ENCODE data around the gene OR2F2. TPM values are rescaled to one million over a fixed set of nuclear protein-coding genes. Genes with fewer than 3 reads are reported as not detected.

The OR2F2 gene
- total RNA-seq, 2 donors from 2014 or later, result not detected

DNA sequence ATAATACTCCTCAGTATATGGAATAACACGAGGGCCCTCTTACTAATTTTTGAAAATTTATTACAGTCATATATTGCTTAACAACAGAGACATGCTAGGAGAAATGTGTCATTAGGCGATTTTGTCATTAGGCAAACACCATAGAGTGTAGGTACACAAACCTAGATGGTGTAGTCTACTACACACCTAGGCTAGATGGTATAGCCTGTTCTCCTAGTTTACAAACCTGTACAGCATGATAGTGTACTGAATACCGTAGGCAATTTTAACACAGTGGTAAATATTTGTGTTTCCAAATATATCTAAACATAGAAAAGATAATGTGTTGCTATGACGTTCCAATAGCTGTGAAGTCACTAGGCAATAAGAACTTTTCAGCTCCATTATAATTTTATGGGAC is 32.4 kb downstream of the OR2F2 start:
- intact Hi-C loops (cut with DNase I), result no loop called here
- DNase-seq, result no peak
- ATAC-seq, result no peak

DNA sequence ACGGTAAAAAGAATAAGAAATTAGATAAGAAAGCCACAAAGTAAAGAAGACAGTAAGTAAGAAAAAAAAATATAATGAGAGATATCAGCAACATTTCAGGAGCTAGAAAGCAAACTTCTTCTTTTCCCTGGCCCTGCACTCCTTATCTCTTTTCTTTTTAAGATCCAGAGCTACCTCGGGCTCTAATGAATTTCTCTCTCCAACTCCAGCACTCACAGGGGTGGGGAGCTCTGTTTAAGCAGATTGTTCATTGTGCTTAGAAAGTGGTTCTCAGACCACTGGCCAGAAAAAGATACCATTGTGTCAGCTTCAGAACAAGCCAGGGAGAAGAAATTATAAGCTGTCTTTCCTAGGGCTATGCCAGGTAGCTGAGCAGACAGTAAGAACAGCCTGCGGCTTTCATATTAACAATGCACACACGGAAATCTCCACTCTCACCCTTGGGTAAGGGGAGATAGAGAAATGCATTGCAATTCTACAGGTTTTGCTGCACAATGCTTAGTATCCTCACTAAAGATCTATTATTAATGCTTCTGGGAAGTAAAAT is 38.9 kb downstream of the OR2F2 start:
- ATAC-seq, result no peak
- intact Hi-C loops (cut with DNase I), result no loop called here
- no peak for DNase-seq

DNA sequence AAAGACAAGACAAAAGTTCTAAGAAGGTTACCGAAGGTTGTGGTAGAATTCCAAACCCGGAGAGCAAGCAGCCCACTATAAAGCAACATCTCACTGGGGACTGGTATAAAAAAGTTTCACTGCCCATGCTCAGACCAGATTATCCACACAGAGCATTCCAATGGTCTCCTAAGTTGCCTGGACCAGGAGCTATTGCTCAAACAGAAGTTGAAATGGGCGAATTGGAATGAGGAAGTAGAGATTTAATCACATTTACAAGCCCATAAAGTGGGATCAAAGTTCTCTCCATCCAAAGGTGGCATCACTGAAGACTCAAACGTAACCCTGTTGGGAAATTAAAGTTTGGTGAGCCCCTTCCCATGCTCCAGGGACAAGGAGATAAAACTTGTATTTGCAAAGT is 39.4 kb downstream of the OR2F2 start:
- DNase-seq (no peak), ATAC-seq (no peak)
- intact Hi-C loops (cut with DNase I), result no loop called here

DNA sequence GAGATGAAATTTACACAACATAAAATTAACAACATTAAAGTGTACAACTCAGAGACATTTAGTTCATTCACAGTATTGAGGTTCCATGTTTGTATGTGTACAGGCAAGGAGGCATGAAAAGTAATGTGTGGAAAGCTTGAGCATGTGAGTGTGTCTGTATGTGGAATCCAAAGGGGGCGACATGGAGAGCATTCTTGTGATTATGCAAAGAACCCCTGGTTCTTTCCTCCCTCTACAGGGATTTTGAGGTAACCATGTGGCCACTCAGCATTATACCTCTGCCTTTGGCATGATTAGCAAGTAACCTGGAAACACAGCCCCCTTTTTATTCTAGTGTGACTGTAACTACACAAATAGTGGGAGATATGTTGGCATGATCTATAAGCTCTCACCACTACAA is 40.6 kb downstream of the OR2F2 start:
- intact Hi-C loops (cut with DNase I), result no loop called here
- DNase-seq, result no peak
- ATAC-seq, result no peak

DNA sequence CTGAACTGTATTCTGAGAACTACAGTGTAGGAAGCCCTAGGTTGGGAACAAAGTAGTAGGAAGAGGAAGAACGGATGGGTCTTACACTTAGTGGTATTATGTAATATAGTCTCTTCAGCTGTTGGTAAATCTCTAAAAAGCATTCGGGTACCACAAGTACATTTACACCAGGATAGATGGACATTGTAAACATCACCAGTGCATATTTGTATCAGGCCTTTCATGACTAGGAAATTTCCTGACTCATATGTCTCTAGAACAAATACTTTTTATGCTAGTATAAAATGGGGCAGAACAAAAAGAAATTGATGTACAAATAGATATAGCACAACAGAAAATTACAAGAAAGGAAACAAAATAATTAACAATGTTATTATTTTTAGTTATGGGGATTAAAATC is 43.6 kb downstream of the OR2F2 start:
- no peak for ATAC-seq
- intact Hi-C loops (cut with DNase I), result no loop called here

DNA sequence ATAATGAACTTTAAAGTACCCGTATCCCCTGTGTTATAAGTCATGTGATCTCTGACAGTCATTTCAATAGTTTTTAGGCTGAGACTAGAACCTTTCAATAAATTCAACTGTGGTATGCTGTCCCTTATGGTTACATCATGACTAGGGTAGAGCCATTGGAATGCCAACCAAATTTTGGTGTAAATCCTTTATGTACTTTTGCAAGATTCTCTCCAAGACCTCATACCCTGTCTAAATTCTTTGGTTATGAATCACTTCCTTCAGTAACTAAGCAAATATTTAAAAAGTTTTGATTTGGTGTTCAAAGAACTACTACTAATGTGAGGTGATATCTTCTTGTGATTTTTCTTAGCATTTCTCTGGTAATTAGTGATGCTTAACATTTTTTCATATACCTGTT is 44.3 kb downstream of the OR2F2 start:
- DNase-seq, result no peak
- ATAC-seq, result no peak
- intact Hi-C loops (cut with DNase I), result no loop called here

More for the DNA sequence above, 43.6 kb downstream of the OR2F2 start:
- DNase-seq, result no peak

DNA sequence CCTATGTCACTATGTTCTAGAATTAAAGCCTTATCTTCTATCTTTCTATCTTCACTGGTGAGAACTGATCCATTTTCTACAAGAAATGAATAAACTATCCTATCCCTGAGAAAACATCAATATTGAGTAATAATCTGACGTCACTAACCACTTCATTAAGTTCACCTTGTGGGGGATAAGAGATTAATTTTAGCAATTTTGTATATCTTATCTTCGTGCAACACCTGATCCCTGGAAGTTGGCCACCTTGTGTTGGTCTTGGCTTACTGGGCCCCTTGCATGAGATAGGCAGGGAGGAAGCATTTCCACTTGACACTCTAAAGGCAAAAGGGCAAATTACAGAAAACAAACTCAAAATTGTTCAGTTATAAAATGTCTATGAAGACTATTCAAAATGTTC is 45.0 kb downstream of the OR2F2 start:
- intact Hi-C loops (cut with DNase I), result no loop called here
- ATAC-seq (peak in 1 of 2 donors; percentile 69), DNase-seq (no peak)

DNA sequence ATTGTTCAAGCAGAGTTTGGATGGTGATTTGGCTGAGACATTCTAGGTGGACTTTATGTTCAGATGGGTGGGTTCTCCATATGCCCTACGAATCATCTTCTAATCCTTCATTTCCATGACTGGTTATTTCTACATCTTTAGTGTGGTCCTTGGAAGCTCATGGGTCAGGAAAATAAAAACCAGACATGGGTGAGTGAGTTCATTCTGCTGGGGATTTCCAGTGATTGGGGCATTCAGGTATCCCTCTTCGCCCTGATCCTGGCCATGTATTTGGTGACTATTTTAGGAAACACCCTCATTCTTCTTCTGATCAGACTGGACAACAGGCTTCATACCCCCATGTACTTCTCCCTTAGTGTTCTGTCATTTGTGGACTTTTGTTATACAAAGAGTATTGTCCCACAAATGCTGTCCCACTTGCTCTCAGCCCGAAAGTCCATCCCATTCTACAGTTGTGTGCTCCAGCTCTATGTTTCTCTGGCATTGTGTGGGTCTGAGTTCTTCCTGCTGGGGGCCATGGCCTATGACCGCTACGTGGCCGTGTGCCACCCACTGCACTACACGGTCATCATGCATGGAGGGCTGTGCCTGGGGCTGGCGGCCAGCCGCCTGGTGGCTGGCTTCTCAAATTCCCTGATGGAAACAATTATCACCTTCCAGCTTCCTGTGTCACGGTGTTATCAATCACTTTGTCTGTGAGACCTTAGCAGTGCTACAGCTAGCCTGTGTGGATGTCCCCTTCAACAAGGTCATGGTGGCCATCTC is 45.9 kb downstream of the OR2F2 start:
- intact Hi-C loops (cut with DNase I), result no loop called here
- DNase-seq, result no peak
- no peak for ATAC-seq

DNA sequence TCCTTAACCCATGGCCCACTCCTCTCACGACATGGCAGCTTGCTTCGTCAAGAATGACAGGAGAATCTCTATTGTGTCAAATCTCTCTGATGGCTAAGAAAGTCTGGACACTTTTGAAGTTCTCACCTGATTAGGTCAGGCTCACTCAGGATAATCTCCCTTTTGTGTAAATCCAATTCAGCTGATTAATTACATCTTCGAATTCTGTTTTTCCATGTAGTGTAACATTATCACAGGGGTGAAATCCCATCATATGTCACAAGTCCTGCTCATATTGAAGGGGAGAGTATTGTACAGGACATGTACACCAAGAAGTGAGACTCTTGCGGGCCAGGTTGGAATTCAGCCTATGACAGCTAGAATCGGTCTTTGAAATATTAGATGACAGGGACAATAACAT is 48.9 kb downstream of the OR2F2 start:
- intact Hi-C loops (cut with DNase I), result no loop called here
- DNase-seq (no peak), ATAC-seq (no peak)

Other genes starting within 250 kb of the OR2F2 start
- gene CTAGE6, start 177.5 kb upstream of the OR2F2 start, total RNA-seq, result under 1 TPM; 0.12 to 0.21 TPM
- gene TCAF1, start 33.1 kb upstream of the OR2F2 start, total RNA-seq, result 10 to 100 TPM; 24.0 to 26.9 TPM
- gene OR2F1, start 19.6 kb downstream of the OR2F2 start, total RNA-seq, result not detected
- gene OR6B1, start 65.1 kb downstream of the OR2F2 start, total RNA-seq, result not detected
- gene OR2A5, start 113.7 kb downstream of the OR2F2 start, total RNA-seq, result not detected
- gene OR2A25, start 134.6 kb downstream of the OR2F2 start, total RNA-seq, result not detected
- not detected for gene OR2A12, start 151.0 kb downstream of the OR2F2 start, total RNA-seq
- gene OR2A2, start 174.3 kb downstream of the OR2F2 start, total RNA-seq, result not detected
- gene OR2A14, start 187.9 kb downstream of the OR2F2 start, total RNA-seq, result not detected
- gene CTAGE4, start 248.2 kb downstream of the OR2F2 start, total RNA-seq, result 1 to 10 TPM in 1 of 2 donors, not detected in 1; 1.3 TPM